ENCODE measurements around the gene GTF3C4.

DNA sequence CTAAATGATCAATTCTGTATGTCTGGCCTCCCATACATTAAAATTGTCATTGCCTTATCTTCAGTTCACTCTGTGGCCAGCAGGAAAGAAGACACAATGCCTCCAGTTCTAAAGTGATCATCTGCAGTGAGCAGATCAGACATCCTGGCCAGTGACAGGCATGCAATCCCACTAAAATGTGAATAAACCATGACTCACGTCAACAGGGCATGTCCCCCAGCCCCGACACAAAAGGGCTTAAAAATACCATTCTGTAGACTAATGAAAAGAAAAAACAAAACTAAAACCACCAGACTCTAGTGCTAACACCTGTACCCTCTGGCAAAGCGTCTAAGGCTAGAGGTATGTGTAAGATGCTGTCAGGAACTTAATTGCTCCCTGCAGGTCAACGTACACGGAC, 39.0 kb upstream of the GTF3C4 start:
- TF ChIP-seq EZH2 (IDR thresholded peaks at IDR 0.05) = no peak
- no peak for TF ChIP-seq POLR2AphosphoS5 (IDR thresholded peaks at IDR 0.05; ENCODE audit: borderline replicate concordance, low read depth, low read length)

Data from SK-N-MC (cell line).